ENCODE results near the gene CHSY3.

Gene CHSY3

DNA sequence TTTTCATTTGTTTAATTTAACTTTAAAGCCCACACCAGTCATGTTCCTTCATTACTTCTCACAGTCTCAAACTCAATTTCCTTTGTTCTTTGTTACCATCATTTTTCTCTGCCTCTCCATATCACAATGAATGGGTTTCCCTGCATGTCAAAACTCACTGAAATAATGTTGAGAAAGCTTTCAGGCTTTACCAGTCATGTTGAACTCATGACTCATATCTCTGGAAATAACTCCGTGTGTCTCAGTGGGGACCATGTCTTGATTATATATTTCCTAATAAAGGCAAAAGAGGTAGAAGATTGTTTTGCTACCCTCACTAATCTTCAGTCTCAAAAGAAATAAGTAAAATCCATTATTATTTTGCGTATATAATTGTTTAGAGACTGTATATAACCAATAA is 231.2 kb downstream of the CHSY3 start:
- TF ChIP-seq, protein P1, sequence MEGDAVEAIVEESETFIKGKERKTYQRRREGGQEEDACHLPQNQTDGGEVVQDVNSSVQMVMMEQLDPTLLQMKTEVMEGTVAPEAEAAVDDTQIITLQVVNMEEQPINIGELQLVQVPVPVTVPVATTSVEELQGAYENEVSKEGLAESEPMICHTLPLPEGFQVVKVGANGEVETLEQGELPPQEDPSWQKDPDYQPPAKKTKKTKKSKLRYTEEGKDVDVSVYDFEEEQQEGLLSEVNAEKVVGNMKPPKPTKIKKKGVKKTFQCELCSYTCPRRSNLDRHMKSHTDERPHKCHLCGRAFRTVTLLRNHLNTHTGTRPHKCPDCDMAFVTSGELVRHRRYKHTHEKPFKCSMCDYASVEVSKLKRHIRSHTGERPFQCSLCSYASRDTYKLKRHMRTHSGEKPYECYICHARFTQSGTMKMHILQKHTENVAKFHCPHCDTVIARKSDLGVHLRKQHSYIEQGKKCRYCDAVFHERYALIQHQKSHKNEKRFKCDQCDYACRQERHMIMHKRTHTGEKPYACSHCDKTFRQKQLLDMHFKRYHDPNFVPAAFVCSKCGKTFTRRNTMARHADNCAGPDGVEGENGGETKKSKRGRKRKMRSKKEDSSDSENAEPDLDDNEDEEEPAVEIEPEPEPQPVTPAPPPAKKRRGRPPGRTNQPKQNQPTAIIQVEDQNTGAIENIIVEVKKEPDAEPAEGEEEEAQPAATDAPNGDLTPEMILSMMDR (IDR thresholded peaks at IDR 0.05; ENCODE audit: insufficient read depth, low read length, poor library complexity, severe bottlenecking) = no peak
- no peaks in the 10 kb centered on the region for H3K36me3 ChIP-seq (ENCODE audit: control insufficient read depth, insufficient read depth, low read length)
- no peak overlapping the region for H3K4me3 ChIP-seq (replicated peaks; ENCODE audit: low read depth, low read length)
- DNase-seq (ENCODE audit: extremely low read depth, insufficient read length) = no peak
- no peaks in the 10 kb centered on the region; the same call in 1 of the 2 replicates for H3K27me3 ChIP-seq (replicated peaks; ENCODE audit: control insufficient read depth, insufficient read depth, low read length)

DNA sequence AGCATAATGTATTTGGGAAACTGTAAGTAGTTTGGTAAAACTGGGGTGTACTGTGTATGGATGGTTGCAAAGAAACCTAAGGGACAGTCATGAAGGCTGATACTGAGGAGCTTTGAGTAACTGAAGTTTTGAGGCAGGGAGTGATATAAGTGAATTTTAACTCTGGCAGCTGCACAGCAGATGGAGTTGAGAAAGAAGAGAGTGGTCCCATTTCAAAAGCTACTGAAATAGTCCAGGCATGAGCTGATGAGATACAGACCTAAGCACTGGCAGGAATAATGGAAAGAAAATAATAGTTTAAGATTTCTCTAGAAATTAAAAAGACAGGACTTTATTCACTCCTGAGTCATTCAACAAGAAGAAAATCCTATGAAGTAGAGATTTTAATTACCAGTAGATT is 232.0 kb downstream of the CHSY3 start:
- no peak for DNase-seq (ENCODE audit: extremely low read depth, insufficient read length)
- Histone ChIP-seq H3K4me3 (replicated peaks; ENCODE audit: low read depth, low read length) (no peak overlapping the region), H3K36me3 (ENCODE audit: control insufficient read depth, insufficient read depth, low read length) (no peaks in the 10 kb centered on the region), H3K27me3 (replicated peaks; ENCODE audit: control insufficient read depth, insufficient read depth, low read length) (no peaks in the 10 kb centered on the region; the same call in 1 of the 2 replicates)
- TF ChIP-seq, protein P1 (IDR thresholded peaks at IDR 0.05; ENCODE audit: insufficient read depth, low read length, poor library complexity, severe bottlenecking) = no peak

GRCh38 chr5:130137681-130138080 is 233.4 kb downstream of the CHSY3 start:
- H3K27me3 ChIP-seq (replicated peaks; ENCODE audit: control insufficient read depth, insufficient read depth, low read length) = no peaks in the 10 kb centered on the region; the same call in 1 of the 2 replicates
- TF ChIP-seq, protein P1 (IDR thresholded peaks at IDR 0.05; ENCODE audit: insufficient read depth, low read length, poor library complexity, severe bottlenecking) = no peak

DNA sequence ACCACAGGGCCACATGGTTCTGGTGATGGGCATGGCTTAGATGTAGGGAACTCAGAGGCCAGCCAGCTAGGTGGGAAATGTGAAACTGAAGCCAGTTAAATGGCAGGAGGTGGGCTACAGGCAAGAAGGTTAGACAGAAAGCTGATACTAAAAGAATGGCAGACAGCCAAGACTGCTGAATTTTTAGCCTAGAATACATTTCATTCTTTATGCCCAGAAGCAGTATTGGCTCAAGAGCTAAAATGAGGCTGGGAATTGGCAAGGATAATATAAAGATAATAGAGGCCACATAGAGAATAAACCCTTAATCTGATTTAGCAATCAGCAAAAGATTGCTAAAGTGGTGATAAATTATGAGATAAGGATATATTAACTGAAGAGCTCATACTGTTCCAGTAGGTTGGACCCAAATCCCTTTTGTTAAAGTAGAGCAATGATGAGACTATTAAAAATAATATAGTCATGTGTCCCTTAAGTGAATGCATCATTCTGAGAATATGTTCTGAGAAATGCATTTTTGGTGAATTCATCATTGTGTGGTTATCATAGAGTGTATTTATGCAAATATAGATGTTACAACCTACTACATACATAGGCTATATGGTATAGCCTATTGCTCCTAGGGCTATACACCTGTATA is 234.3 kb downstream of the CHSY3 start:
- no peak overlapping the region for H3K4me3 ChIP-seq (replicated peaks; ENCODE audit: low read depth, low read length)

More at GRCh38 chr5:130137681-130138080, 233.4 kb downstream of the CHSY3 start:
- H3K4me3 ChIP-seq (replicated peaks; ENCODE audit: low read depth, low read length) = no peak overlapping the region
- no peak for DNase-seq (ENCODE audit: extremely low read depth, insufficient read length)
- no peaks in the 10 kb centered on the region for H3K36me3 ChIP-seq (ENCODE audit: control insufficient read depth, insufficient read depth, low read length)

GRCh38 chr5:130141659-130142320 is 237.5 kb downstream of the CHSY3 start:
- Histone ChIP-seq H3K4me3 (replicated peaks; ENCODE audit: low read depth, low read length) (no peak overlapping the region), H3K27me3 (replicated peaks; ENCODE audit: control insufficient read depth, insufficient read depth, low read length) (no peaks in the 10 kb centered on the region; the same call in 1 of the 2 replicates), H3K36me3 (ENCODE audit: control insufficient read depth, insufficient read depth, low read length) (no peaks in the 10 kb centered on the region)
- TF ChIP-seq, protein P1 (IDR thresholded peaks at IDR 0.05; ENCODE audit: insufficient read depth, low read length, poor library complexity, severe bottlenecking) = peak; percentile 91
- DNase-seq (ENCODE audit: extremely low read depth, insufficient read length) = no peak

More for the DNA sequence above, 234.3 kb downstream of the CHSY3 start:
- Histone ChIP-seq H3K36me3 (ENCODE audit: control insufficient read depth, insufficient read depth, low read length) (no peaks in the 10 kb centered on the region), H3K27me3 (replicated peaks; ENCODE audit: control insufficient read depth, insufficient read depth, low read length) (no peaks in the 10 kb centered on the region; the same call in 1 of the 2 replicates)
- TF ChIP-seq, protein P1 (IDR thresholded peaks at IDR 0.05; ENCODE audit: insufficient read depth, low read length, poor library complexity, severe bottlenecking) = no peak
- no peak for DNase-seq (ENCODE audit: extremely low read depth, insufficient read length)

Data from GM06990 (cell line).